SK-N-SH (cell line): ENCODE measurements around the gene TPP2. TPM values are rescaled to one million over a fixed set of nuclear protein-coding genes. Genes with fewer than 3 reads are reported as not detected.

Source experiments
- CTCF ChIA-PET: fragments of 300-600, 350-600 bp; formaldehyde crosslinking; extraction: SDS; loops from one replicate; lab custom pipeline; 2021; lab: Yijun Ruan, JAX
- POLR2A ChIA-PET: fragments of 350-600 bp; sonication (Branson Sonifier 250); formaldehyde crosslinking; extraction: SDS; loops from one replicate; lab custom pipeline; 2020; ENCODE audit warnings: antibody characterized with exemption, inconsistent platforms; lab: Yijun Ruan, JAX
- DNase-seq: peaks from one replicate; pipeline ENCODE4 v3.0.0; 2012
- H2AFZ ChIP-seq: fragments of 200-600 bp; sonication (generic); 2 replicates; pipeline ENCODE4 v1.8.1; 2016; ENCODE audit warnings: antibody characterized with exemption, mild to moderate bottlenecking, low read depth
- H3F3A ChIP-seq: fragments of 200-600 bp; sonication (generic); replicated peaks from 2 replicates; pipeline ENCODE3; 2016; ENCODE audit warnings: antibody characterized with exemption, mild to moderate bottlenecking; ENCODE audit not compliant: insufficient read depth
- H3K27ac ChIP-seq, 2 experiments: fragments of 200-500 bp in 1 of 2; fragments of 200-600 bp in 1 of 2; sonication (Bioruptor generic) in 1 of 2; sonication (generic), shearing (Covaris generic) in 1 of 2; 2 replicates each; pipeline versions ENCODE4 v1.5.1 to v1.6.1; 2014 to 2016; ENCODE audit warnings: low read depth in 2 of 2, inconsistent platforms in 1 of 2, low read length in 1 of 2, mild to moderate bottlenecking in 1 of 2, mixed read lengths in 1 of 2
- H3K27me3 ChIP-seq: fragments of 200-600 bp; sonication (generic), shearing (Covaris generic); 2 replicates; pipeline ENCODE4 v1.6.1; 2016; ENCODE audit warnings: mixed run types; ENCODE audit not compliant: insufficient read depth
- H3K36me3 ChIP-seq, 2 experiments: fragments of 200-500 bp in 1 of 2; fragments of 200-600 bp in 1 of 2; sonication (Bioruptor generic) in 1 of 2; sonication (generic) in 1 of 2; replicated peaks in 1 of 2; 2 replicates each; pipeline versions ENCODE3 to v1.5.1; 2014 to 2016; ENCODE audit warnings: low read length in 1 of 2, mild to moderate bottlenecking in 1 of 2; ENCODE audit not compliant: insufficient read depth in 2 of 2, control insufficient read depth in 1 of 2
- H3K4me1 ChIP-seq, 2 experiments: fragments of 200-500 bp in 1 of 2; fragments of 200-600 bp in 1 of 2; sonication (Bioruptor generic) in 1 of 2; sonication (generic), shearing (Covaris generic) in 1 of 2; 2 replicates each; pipeline versions ENCODE4 v1.5.1 to v1.6.1; 2014 to 2016; ENCODE audit warnings: low read depth in 1 of 2, low read length in 1 of 2, mixed run types in 1 of 2; ENCODE audit not compliant: insufficient read depth in 2 of 2, control insufficient read depth in 1 of 2
- H3K4me2 ChIP-seq: fragments of 200-600 bp; sonication (generic), shearing (Covaris generic); 2 replicates; pipeline ENCODE4 v1.6.1; 2017; ENCODE audit warnings: mixed run types
- H3K4me3 ChIP-seq, 2 experiments: fragments of 200-500 bp in 1 of 2; fragments of 200-600 bp in 1 of 2; sonication (Bioruptor generic) in 1 of 2; sonication (generic), shearing (Covaris generic) in 1 of 2; 2 replicates each; pipeline versions ENCODE4 v1.5.1 to v1.8.1; 2014 to 2016; ENCODE audit warnings: low read depth in 2 of 2, inconsistent platforms in 1 of 2, low read length in 1 of 2, mild to moderate bottlenecking in 1 of 2, mixed read lengths in 1 of 2, moderate library complexity in 1 of 2
- H3K79me2 ChIP-seq: fragments of 200-600 bp; sonication (generic); 2 replicates; pipeline ENCODE4 v1.8.1; 2017; ENCODE audit warnings: mild to moderate bottlenecking; ENCODE audit not compliant: insufficient read depth
- H3K9ac ChIP-seq: fragments of 200-600 bp; sonication (generic); 2 replicates; pipeline ENCODE4 v1.6.1; 2017; ENCODE audit warnings: mixed run types
- H3K9me2 ChIP-seq: fragments of 200-600 bp; sonication (generic); 2 replicates; pipeline ENCODE4 v1.6.1; 2017; ENCODE audit warnings: mixed run types
- H3K9me3 ChIP-seq: fragments of 200-600 bp; sonication (generic); 2 replicates; pipeline ENCODE4 v1.6.1; 2017; ENCODE audit warnings: mixed run types, mild to moderate bottlenecking, moderate library complexity
- H4K20me1 ChIP-seq: fragments of 200-600 bp; sonication (generic); 2 replicates; pipeline ENCODE4 v1.6.1; 2017; ENCODE audit warnings: mild to moderate bottlenecking, mixed run types; ENCODE audit not compliant: insufficient read depth
- CHD2 ChIP-seq: fragments of 150-350 bp; IDR thresholded peaks from 2 replicates; pipeline ENCODE4 v1.6.1; 2018; ENCODE audit warnings: low read length; ENCODE audit not compliant: partially characterized antibody
- FOXM1 ChIP-seq: IDR thresholded peaks from 2 replicates; pipeline ENCODE4 v1.4.0; 2012; ENCODE audit warnings: low read depth, mild to moderate bottlenecking
- NRF1 ChIP-seq: IDR thresholded peaks from 2 replicates; pipeline ENCODE4 v1.6.1; 2012; ENCODE audit warnings: low read depth, mild to moderate bottlenecking, low read length
- PBX3 ChIP-seq: IDR thresholded peaks from 2 replicates; pipeline ENCODE4; 2012
- SMC3 ChIP-seq: IDR thresholded peaks from 2 replicates; pipeline ENCODE4 v1.6.1; 2012; ENCODE audit warnings: low read depth, low read length, improper control_type of control experiment
- TAF1 ChIP-seq: IDR thresholded peaks from 2 replicates; pipeline ENCODE4 v1.6.1; 2012; ENCODE audit warnings: low read depth, mild to moderate bottlenecking, low read length, moderate library complexity, borderline replicate concordance
- TEAD4 ChIP-seq: IDR thresholded peaks from 2 replicates; pipeline ENCODE4 v1.4.0; 2012; ENCODE audit warnings: mild to moderate bottlenecking, borderline replicate concordance; ENCODE audit not compliant: insufficient read depth
- WGBS: methylation state at CpG from one replicate; pipeline ENCODE4 v1.1.6; 2017; ENCODE audit warnings: low lambda C conversion rate; 5-methylcytosine and 5-hydroxymethylcytosine counted together
- polyA plus RNA-seq, 3 experiments: library from polyadenylated mRNA; depleted of rRNA; stranded (reverse); fragments of >200 nt; gene quantifications; 2 replicates each; pipeline ENCODE4 v1.2.3, GENCODE V29; 2012
- TF ChIP-seq, protein P1 (sequence below): IDR thresholded peaks from 2 replicates; pipeline ENCODE4 v1.4.0; 2012; ENCODE audit warnings: low read depth
- TF ChIP-seq, protein P2 (sequence below): IDR thresholded peaks from 2 replicates; pipeline ENCODE4 v1.4.0; 2012; ENCODE audit warnings: low read depth, borderline replicate concordance

Gene TPP2
- polyA plus RNA-seq, 1 of the 3 experiments (the other 2 are of a cell fraction), result 8.3 TPM

- no peaks in the 10 kb centered on the region for H3K9me3 ChIP-seq
- no peak overlapping the region for H2AFZ ChIP-seq
- H3K27ac ChIP-seq, result no peak overlapping the region
- H3K36me3 ChIP-seq, result peaks cover 62 to 88% of the 10 kb centered on the region in 2 experiments
- WGBS, result 83% methylated on average over 1 of the region's 1 CpG
- H3K27me3 ChIP-seq, result no peaks in the 10 kb centered on the region
- no peak overlapping the region for H3K4me2 ChIP-seq
- TF ChIP-seq, protein P1, sequence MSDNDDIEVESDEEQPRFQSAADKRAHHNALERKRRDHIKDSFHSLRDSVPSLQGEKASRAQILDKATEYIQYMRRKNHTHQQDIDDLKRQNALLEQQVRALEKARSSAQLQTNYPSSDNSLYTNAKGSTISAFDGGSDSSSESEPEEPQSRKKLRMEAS, result no peak
- TF ChIP-seq NRF1, result no peak
- TF ChIP-seq, all 33 proteins: peak for 0
- H3F3A ChIP-seq, result no peaks in the 10 kb centered on the region
- H3K9me2 ChIP-seq, result no peaks in the 10 kb centered on the region
- no peaks in the 10 kb centered on the region for H3K4me1 ChIP-seq
- no peaks in the 10 kb centered on the region for H3K79me2 ChIP-seq
- H3K4me3 ChIP-seq, result no peak overlapping the region
- DNase-seq, result no peak
- no peaks in the 10 kb centered on the region for H4K20me1 ChIP-seq
- ChIA-PET CTCF (interaction anchor here (1.0 kb wide), 2 partner anchors 14 to 16 kb away, joined by 3 to 4 read pairs; no protein-coding TSS in a partner anchor), POLR2A (no interaction called here)
- H3K9ac ChIP-seq, result no peak overlapping the region
These were observed 30.1 kb downstream of the TPP2 start for GRCh38 chr13:102626928-102627327.

DNA sequence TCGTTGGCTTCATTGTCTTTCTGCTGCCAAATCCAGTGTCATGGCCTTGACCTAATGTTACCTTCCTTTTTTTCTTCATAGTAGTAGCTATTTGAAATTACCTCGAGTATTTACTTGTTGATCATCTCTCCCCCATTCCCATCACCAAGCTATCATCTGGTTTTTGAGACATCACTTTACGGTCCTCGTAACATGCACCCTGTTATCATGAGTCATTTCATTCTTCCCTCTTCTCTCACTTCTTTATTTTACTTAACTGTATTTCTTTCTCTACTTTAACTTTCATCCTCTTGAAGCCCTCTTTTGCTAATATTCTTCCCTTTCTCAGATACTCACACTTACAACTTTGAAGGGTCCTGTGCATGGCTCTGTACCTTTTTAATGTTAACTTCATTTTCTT lies 31.8 kb downstream of the TPP2 start:
- H3F3A ChIP-seq, result no peaks in the 10 kb centered on the region
- H3K79me2 ChIP-seq, result no peaks in the 10 kb centered on the region
- no peak for DNase-seq
- no peaks in the 10 kb centered on the region for H3K27me3 ChIP-seq
- no peak overlapping the region for H3K4me3 ChIP-seq
- no peaks in the 10 kb centered on the region for H3K9me2 ChIP-seq
- no peaks in the 10 kb centered on the region for H4K20me1 ChIP-seq
- ChIA-PET CTCF (no interaction called here), POLR2A (no interaction called here)
- no peaks in the 10 kb centered on the region for H3K4me1 ChIP-seq
- H3K36me3 ChIP-seq, result peaks cover 60 to 87% of the 10 kb centered on the region in 2 experiments
- H3K9me3 ChIP-seq, result no peaks in the 10 kb centered on the region
- no peak overlapping the region for H3K27ac ChIP-seq
- H3K4me2 ChIP-seq, result no peak overlapping the region
- 95% methylated on average over 4 of the region's 4 CpGs for WGBS
- TF ChIP-seq SMC3 (no peak), TAF1 (no peak), TEAD4 (no peak), FOXM1 (no peak), PBX3 (no peak), CHD2 (no peak)
- TF ChIP-seq, protein P2, sequence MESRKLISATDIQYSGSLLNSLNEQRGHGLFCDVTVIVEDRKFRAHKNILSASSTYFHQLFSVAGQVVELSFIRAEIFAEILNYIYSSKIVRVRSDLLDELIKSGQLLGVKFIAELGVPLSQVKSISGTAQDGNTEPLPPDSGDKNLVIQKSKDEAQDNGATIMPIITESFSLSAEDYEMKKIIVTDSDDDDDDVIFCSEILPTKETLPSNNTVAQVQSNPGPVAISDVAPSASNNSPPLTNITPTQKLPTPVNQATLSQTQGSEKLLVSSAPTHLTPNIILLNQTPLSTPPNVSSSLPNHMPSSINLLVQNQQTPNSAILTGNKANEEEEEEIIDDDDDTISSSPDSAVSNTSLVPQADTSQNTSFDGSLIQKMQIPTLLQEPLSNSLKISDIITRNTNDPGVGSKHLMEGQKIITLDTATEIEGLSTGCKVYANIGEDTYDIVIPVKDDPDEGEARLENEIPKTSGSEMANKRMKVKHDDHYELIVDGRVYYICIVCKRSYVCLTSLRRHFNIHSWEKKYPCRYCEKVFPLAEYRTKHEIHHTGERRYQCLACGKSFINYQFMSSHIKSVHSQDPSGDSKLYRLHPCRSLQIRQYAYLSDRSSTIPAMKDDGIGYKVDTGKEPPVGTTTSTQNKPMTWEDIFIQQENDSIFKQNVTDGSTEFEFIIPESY, result no peak
- H2AFZ ChIP-seq, result no peak overlapping the region
- H3K9ac ChIP-seq, result no peak overlapping the region
